T1000 (cell line): ENCODE results near the gene SHOC1.
"Not testable (repeated sequence)": the region's sequence is repeated elsewhere in the genome, so short reads cannot be mapped to it uniquely, and the experiment has no call there.

ENCODE experiments used
- DNase-seq: peaks from one replicate; lab custom pipeline; 2025; ENCODE audit warnings: mixed read lengths; lab: John Stamatoyannopoulos, UW

Gene SHOC1

GRCh38 chr9:111794835-111795556 lies at the start of gene SHOC1:
Gene SHOC1, minus strand, starts transcription at chr9:111794937. Its CDS starts 3,519 bp downstream, at chr9:111791418.
- DNase-seq = no peak

- no peak for DNase-seq
These were observed 49.2 kb upstream of the SHOC1 start for GRCh38 chr9:111843971-111844370.

GRCh38 chr9:111842313-111842712 lies 47.6 kb upstream of the SHOC1 start:
- no peak for DNase-seq

GRCh38 chr9:111840442-111840841 lies 45.7 kb upstream of the SHOC1 start:
- no peak for DNase-seq

- DNase-seq = no peak
These were observed 45.2 kb upstream of the SHOC1 start for GRCh38 chr9:111839987-111840386.

GRCh38 chr9:111839387-111839786 lies 44.6 kb upstream of the SHOC1 start:
- no peak for DNase-seq

- DNase-seq = no peak
These were observed 43.7 kb upstream of the SHOC1 start for GRCh38 chr9:111838439-111838838.

GRCh38 chr9:111836311-111836710 lies 41.6 kb upstream of the SHOC1 start:
- no peak for DNase-seq

GRCh38 chr9:111833941-111834340 lies 39.2 kb upstream of the SHOC1 start:
- DNase-seq = no peak

- DNase-seq = no peak
These were observed 37.7 kb upstream of the SHOC1 start for GRCh38 chr9:111832449-111832848.

GRCh38 chr9:111831371-111832108 lies 36.8 kb upstream of the SHOC1 start:
- DNase-seq = no peak

GRCh38 chr9:111828193-111828592 lies 33.5 kb upstream of the SHOC1 start:
- DNase-seq = no peak

GRCh38 chr9:111825468-111826145 lies 30.9 kb upstream of the SHOC1 start:
- no peak for DNase-seq

- no peak for DNase-seq
These were observed 26.3 kb upstream of the SHOC1 start for GRCh38 chr9:111821006-111821528.

GRCh38 chr9:111819360-111819759 lies 24.6 kb upstream of the SHOC1 start:
- no peak for DNase-seq

GRCh38 chr9:111815285-111816070 lies 20.7 kb upstream of the SHOC1 start:
- DNase-seq = no peak

- no peak for DNase-seq
These were observed 17.6 kb upstream of the SHOC1 start for GRCh38 chr9:111812337-111812736.

GRCh38 chr9:111810908-111811307 lies 16.2 kb upstream of the SHOC1 start:
- DNase-seq = no peak

- DNase-seq = not testable (repeated sequence)
These were observed 15.7 kb upstream of the SHOC1 start for GRCh38 chr9:111810415-111810814.

GRCh38 chr9:111807197-111807596 lies 12.5 kb upstream of the SHOC1 start:
- DNase-seq = no peak

GRCh38 chr9:111806259-111806658 lies 11.5 kb upstream of the SHOC1 start:
- no peak for DNase-seq

- no peak for DNase-seq
These were observed 11.1 kb upstream of the SHOC1 start for GRCh38 chr9:111805830-111806241.
